NB4 (cell line): ENCODE results near the gene ARHGAP18.

Experiments used
- CTCF ChIP-seq: IDR thresholded peaks from one replicate; pipeline ENCODE4 v1.5.1; 2012; ENCODE audit warnings: low read depth, low read length
- MAX ChIP-seq: IDR thresholded peaks from 2 replicates; pipeline ENCODE4 v1.6.1; 2011; ENCODE audit warnings: low read depth, low read length
- POLR2A ChIP-seq: IDR thresholded peaks from 2 replicates; pipeline ENCODE4 v1.6.1; 2011; ENCODE audit warnings: mild to moderate bottlenecking; ENCODE audit not compliant: insufficient read length; ENCODE audit errors: extremely low read depth

GRCh38 chr6:129546702-129547101 is 163.3 kb downstream of the ARHGAP18 start:
- no peak for TF ChIP-seq CTCF
- TF ChIP-seq POLR2A: no peak
- TF ChIP-seq MAX: no peak
